ENCODE data around the gene KSR2. TPM values are rescaled to one million over a fixed set of nuclear protein-coding genes. Genes with fewer than 3 reads are reported as not detected.

Gene KSR2
- total RNA-seq, 1 donor from 2014 or later, result 1.4 TPM

DNA sequence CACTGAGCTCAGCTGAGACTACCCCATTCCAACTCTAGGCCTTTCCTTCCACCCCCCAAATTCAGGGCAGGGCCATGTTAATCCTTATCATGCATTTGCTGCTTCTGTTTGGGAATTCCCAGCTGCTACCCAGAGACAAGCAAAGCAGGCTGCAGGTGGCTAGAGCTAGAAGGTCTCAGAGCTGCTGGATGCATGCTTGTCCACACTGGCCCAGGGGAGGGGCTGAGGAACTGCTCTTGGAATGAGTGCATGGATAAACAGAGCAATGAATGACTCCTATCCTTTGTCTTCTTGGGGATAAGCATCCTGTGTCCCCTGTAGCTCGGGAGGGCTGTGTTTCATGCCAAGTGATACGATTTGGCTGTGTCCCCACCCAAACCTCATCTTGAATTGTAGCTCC, 470.5 kb downstream of the KSR2 start:
- Histone ChIP-seq H3K36me3 (no peaks in the 10 kb centered on the region), H3K27me3 (no peaks in the 10 kb centered on the region), H3K27ac (no peak overlapping the region), H3K4me1 (no peaks in the 10 kb centered on the region), H3K4me3 (no peak overlapping the region), H3K9me3 (no peaks in the 10 kb centered on the region)
- TF ChIP-seq, protein P1, sequence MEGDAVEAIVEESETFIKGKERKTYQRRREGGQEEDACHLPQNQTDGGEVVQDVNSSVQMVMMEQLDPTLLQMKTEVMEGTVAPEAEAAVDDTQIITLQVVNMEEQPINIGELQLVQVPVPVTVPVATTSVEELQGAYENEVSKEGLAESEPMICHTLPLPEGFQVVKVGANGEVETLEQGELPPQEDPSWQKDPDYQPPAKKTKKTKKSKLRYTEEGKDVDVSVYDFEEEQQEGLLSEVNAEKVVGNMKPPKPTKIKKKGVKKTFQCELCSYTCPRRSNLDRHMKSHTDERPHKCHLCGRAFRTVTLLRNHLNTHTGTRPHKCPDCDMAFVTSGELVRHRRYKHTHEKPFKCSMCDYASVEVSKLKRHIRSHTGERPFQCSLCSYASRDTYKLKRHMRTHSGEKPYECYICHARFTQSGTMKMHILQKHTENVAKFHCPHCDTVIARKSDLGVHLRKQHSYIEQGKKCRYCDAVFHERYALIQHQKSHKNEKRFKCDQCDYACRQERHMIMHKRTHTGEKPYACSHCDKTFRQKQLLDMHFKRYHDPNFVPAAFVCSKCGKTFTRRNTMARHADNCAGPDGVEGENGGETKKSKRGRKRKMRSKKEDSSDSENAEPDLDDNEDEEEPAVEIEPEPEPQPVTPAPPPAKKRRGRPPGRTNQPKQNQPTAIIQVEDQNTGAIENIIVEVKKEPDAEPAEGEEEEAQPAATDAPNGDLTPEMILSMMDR (IDR thresholded peaks at IDR 0.05), result no peak
- DNase-seq (no peak), ATAC-seq (no peak)
- intact Hi-C loops (cut with DNase I), result no loop called here

DNA sequence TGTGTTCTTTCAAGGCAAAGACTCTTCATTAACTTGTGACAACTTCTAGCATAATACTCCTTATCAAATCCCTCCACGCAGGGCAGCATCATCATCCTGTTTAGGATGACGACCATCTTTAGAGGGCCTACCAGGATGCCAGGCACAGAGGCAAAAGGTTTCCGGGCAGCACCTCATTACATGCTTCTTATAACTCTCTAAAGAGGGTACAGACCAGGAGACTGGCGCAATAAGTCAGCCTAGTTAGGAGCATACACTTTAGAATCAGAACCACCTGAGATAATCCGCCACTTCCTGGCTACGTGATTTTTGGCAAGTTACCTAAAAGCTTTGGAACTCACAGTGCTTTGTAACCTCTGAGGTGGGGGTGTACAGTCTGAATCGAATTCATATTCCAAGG, 471.4 kb downstream of the KSR2 start:
- H3K27me3 ChIP-seq, result no peaks in the 10 kb centered on the region
- no peak for DNase-seq
- TF ChIP-seq, protein P1 (IDR thresholded peaks at IDR 0.05), result no peak
- no peak overlapping the region for H3K27ac ChIP-seq
- no peaks in the 10 kb centered on the region for H3K36me3 ChIP-seq
- no peaks in the 10 kb centered on the region for H3K9me3 ChIP-seq
- no peak overlapping the region for H3K4me3 ChIP-seq
- peak; percentile 68 for ATAC-seq
- intact Hi-C loops (cut with DNase I), result no loop called here
- H3K4me1 ChIP-seq, result no peaks in the 10 kb centered on the region

DNA sequence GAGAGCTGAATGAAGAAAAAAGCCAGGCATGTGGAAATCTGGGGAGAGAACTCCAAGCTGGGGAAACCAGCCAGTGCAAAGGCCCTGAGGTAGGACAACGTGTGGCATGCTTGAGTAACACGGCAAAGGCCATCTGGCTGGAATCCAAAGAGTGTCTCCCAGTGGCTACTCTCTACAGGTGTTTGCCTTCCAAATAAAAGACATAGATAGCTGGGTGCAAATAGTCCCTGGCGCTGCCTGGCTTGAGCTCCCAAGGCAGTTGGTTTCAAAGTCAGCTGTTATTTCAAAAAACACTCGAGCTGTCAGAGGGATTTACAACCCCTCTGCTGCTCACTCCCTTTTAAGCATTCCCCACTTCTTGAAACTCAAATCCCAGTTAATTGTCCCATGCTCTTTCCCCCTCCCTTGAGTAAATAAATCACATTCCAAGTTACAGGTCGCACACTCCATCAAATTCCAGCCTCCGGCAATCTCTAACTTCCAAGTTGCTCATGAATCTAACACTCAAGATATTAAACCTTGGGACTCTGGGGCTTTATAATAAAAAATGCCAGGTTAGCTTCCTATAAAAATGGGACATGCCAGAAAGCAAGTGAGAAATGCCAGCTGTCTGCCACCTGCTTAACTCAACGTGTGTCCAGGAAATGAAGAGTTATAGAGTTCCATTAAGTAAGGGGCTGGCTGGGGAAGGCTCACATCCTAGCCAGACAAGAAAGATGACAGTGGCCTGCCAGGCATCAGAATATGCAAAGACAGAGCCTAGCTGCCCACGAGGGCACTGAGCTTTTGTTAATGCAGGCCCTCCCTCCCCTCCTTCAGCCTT, 473.7 kb downstream of the KSR2 start:
- DNase-seq (no peak), ATAC-seq (no peak)
- Histone ChIP-seq H3K4me3 (no peak overlapping the region), H3K36me3 (no peaks in the 10 kb centered on the region), H3K27ac (no peak overlapping the region), H3K4me1 (no peaks in the 10 kb centered on the region), H3K9me3 (no peaks in the 10 kb centered on the region), H3K27me3 (no peaks in the 10 kb centered on the region)
- TF ChIP-seq, protein P1 (IDR thresholded peaks at IDR 0.05), result no peak
- intact Hi-C loops (cut with DNase I), result no loop called here

DNA sequence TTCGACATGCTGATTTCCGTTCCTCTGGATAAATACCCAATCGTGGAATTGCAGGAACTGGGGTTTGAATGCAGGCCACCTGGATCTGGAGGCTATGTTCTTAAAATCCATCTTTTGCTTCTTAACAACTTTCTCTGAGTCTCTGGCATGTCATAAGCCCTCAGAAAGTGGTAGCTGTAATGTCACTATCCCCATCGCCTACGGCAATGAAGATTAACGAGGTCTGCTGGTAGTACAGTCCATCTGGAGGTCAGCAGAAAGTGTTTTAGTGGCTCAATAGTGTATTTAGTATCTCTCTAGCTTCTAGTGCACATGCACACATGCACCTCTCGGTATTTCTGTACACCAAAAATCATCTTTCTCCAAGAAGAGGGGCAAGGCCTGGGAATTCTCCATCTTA, 477.1 kb downstream of the KSR2 start:
- DNase-seq (no peak), ATAC-seq (no peak)
- Histone ChIP-seq H3K27ac (no peak overlapping the region), H3K36me3 (no peaks in the 10 kb centered on the region), H3K27me3 (no peaks in the 10 kb centered on the region), H3K4me3 (no peak overlapping the region), H3K9me3 (no peaks in the 10 kb centered on the region), H3K4me1 (no peaks in the 10 kb centered on the region)
- TF ChIP-seq, protein P1 (IDR thresholded peaks at IDR 0.05), result no peak
- intact Hi-C loops (cut with DNase I), result no loop called here

DNA sequence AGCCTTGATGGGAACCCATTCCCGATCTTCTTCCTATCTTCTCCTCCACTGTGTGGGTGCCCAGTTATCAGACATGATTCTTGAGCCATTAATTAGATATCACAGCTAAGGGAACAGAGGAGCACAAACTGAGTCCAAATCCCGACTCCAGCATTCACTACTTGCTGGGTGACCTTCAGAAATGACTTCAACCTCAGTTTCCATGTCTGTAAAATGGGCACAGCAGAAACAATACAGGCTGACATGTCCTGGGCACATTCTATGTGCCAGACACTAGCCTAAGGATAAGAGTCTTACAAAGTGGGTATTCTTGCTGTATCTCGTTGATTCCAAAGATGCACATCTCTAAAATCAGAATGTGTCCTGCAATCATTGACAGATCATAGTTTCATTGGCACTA, 478.7 kb downstream of the KSR2 start:
- DNase-seq, result no peak

More for the DNA sequence above, 478.7 kb downstream of the KSR2 start:
- Histone ChIP-seq H3K27ac (no peak overlapping the region), H3K36me3 (no peaks in the 10 kb centered on the region), H3K4me1 (no peaks in the 10 kb centered on the region), H3K9me3 (no peaks in the 10 kb centered on the region), H3K27me3 (no peaks in the 10 kb centered on the region), H3K4me3 (no peak overlapping the region)
- TF ChIP-seq, protein P1 (IDR thresholded peaks at IDR 0.05), result no peak
- intact Hi-C loops (cut with DNase I), result no loop called here
- ATAC-seq, result no peak

Data from upper lobe of right lung (tissue), 1 donor.